HepG2 (cell line): ENCODE data around the gene DMRT1. TPM values are rescaled to one million over a fixed set of nuclear protein-coding genes. Genes with fewer than 3 reads are reported as not detected.
A peak's percentile ranks its signal among the peaks of the same experiment; 100 is the strongest.

Source experiments
- ATAC-seq: fragments of 200-7000 bp; cut with Tn5 transposase; 3 replicates; pipeline ENCODE4 v1.9.1; 2020; ENCODE audit warnings: mild to moderate bottlenecking, moderate library complexity
- BruUV-seq: library from RNA; stranded (reverse); fragments of 400-500 nt; replicated peaks from 2 replicates; lab custom pipeline; 2021; lab: Mats Ljungman, UMichigan
- CTCF ChIA-PET: fragments of 300-600 bp; formaldehyde crosslinking; extraction: SDS; loops from one replicate; lab custom pipeline; 2021; ENCODE audit warnings: low total read pairs, inconsistent platforms, low intra/inter-chr PET ratio; lab: Yijun Ruan, JAX
- POLR2A ChIA-PET: fragments of 350-600 bp; sonication (Branson Sonifier 250); formaldehyde crosslinking; loops from one replicate; lab custom pipeline; 2020; ENCODE audit warnings: antibody characterized with exemption, inconsistent platforms; lab: Yijun Ruan, JAX
- DNase-seq: peaks from one replicate; pipeline ENCODE4 v3.0.0-alpha.2; 2015; ENCODE audit warnings: low spot score
- FAIRE-seq: peaks from 3 replicates; lab custom pipeline; 2011; peaks lifted over from hg19 to GRCh38; lab: Jason Lieb, UNC
- H2AFZ ChIP-seq: one replicate; pipeline ENCODE4 v1.6.1; 2011; ENCODE audit warnings: low read length, inconsistent platforms
- H3K27ac ChIP-seq: fragments of 300-600 bp; 3 replicates; pipeline ENCODE4 v1.8.0; 2011; ENCODE audit warnings: mixed run types, mild to moderate bottlenecking, mixed read lengths, low read length, inconsistent platforms; ENCODE audit not compliant: insufficient read depth; ENCODE audit errors: extremely low read length
- H3K27me3 ChIP-seq, 2 experiments: fragments of 200-600 bp in 1 of 2; 2 replicates in 1 of 2; 3 replicates in 1 of 2; pipeline versions ENCODE4 v1.6.0 to v1.8.0; 2011; ENCODE audit warnings: low read length in 2 of 2, mild to moderate bottlenecking in 2 of 2, moderate library complexity in 2 of 2, inconsistent platforms in 1 of 2; ENCODE audit not compliant: insufficient read depth in 2 of 2, control insufficient read depth in 1 of 2
- H3K36me3 ChIP-seq, 2 experiments: fragments of 200-600 bp in 1 of 2; replicated peaks in 1 of 2; 2 replicates in 1 of 2; 3 replicates in 1 of 2; pipeline versions ENCODE4 v1.5.1 to v1.8.0; 2011; ENCODE audit warnings: low read length in 2 of 2, inconsistent platforms in 1 of 2; ENCODE audit not compliant: insufficient read depth in 2 of 2, control insufficient read depth in 1 of 2
- H3K4me1 ChIP-seq: 2 replicates; pipeline ENCODE4 v1.5.1; 2012; ENCODE audit warnings: low read length, inconsistent platforms; ENCODE audit not compliant: insufficient read depth
- H3K4me2 ChIP-seq: 2 replicates; pipeline ENCODE4 v1.6.0; 2011; ENCODE audit warnings: low read depth, low read length, inconsistent platforms
- H3K4me3 ChIP-seq, 3 experiments: fragments of 200-600 bp in 1 of 3; sonication (generic), shearing (Covaris generic) in 1 of 3; replicated peaks in 1 of 3; 2 replicates each; pipeline ENCODE4 v1.5.1; 2011 to 2016; ENCODE audit warnings: low read length in 3 of 3, inconsistent platforms in 2 of 3, low read depth in 2 of 3, mild to moderate bottlenecking in 2 of 3, control low read depth in 1 of 3, mixed read lengths in 1 of 3; ENCODE audit not compliant: insufficient read depth in 1 of 3
- H3K79me2 ChIP-seq: one replicate; pipeline ENCODE4 v1.6.1; 2011; ENCODE audit warnings: low read length, inconsistent platforms; ENCODE audit not compliant: insufficient read depth
- H3K9ac ChIP-seq: 2 replicates; pipeline ENCODE4 v1.6.0; 2011; ENCODE audit warnings: mild to moderate bottlenecking, low read depth, low read length, inconsistent platforms; ENCODE audit not compliant: insufficient read depth
- H3K9me3 ChIP-seq: 2 replicates; pipeline ENCODE4 v1.5.1; 2012; ENCODE audit warnings: mild to moderate bottlenecking, low read length
- H4K20me1 ChIP-seq: 2 replicates; pipeline ENCODE4 v1.6.0; 2011; ENCODE audit warnings: inconsistent platforms, mild to moderate bottlenecking, low read length, moderate library complexity; ENCODE audit not compliant: insufficient read depth
- ARID5B ChIP-seq: IDR thresholded peaks from 2 replicates; pipeline ENCODE4 v1.4.0; 2020; ENCODE audit warnings: mild to moderate bottlenecking, missing genetic modification reagents
- ERF ChIP-seq: IDR thresholded peaks from 2 replicates; pipeline ENCODE4 v1.6.1; 2018; ENCODE audit warnings: missing biosample characterization, missing genetic modification reagents
- FOXP4 ChIP-seq: sonication (generic); formaldehyde crosslinking; IDR thresholded peaks from 2 replicates; pipeline ENCODE4 v1.4.0; 2020; ENCODE audit warnings: missing genetic modification reagents
- MED1 ChIP-seq: sonication (generic); formaldehyde crosslinking; IDR thresholded peaks from 2 replicates; pipeline ENCODE4 v1.4.0; 2020; ENCODE audit warnings: missing genetic modification reagents
- MIXL1 ChIP-seq: IDR thresholded peaks from 2 replicates; pipeline ENCODE4 v1.6.1; 2016
- SOX6 ChIP-seq, 2 experiments: fragments of 450-650 bp in 1 of 2; sonication (generic) in 1 of 2; formaldehyde crosslinking in 1 of 2; IDR thresholded peaks; 2 replicates each; pipeline versions ENCODE4 v1.4.0 to v1.6.1; 2017 to 2020; ENCODE audit warnings: antibody characterized with exemption in 1 of 2, mild to moderate bottlenecking in 1 of 2, missing genetic modification reagents in 1 of 2
- SRSF4 ChIP-seq: fragments of 200-400 bp; formaldehyde crosslinking; IDR thresholded peaks from one replicate; pipeline ENCODE4 v1.6.1; 2018; ENCODE audit warnings: mild to moderate bottlenecking, low read depth, low read length, moderate library complexity; ENCODE audit not compliant: poor library complexity, severe bottlenecking
- ZNF3 ChIP-seq: IDR thresholded peaks from 2 replicates; pipeline ENCODE4 v1.7.0; 2017; ENCODE audit warnings: inconsistent platforms
- ZNF629 ChIP-seq: sonication (generic); formaldehyde crosslinking; conservative IDR thresholded peaks from 2 replicates; pipeline ENCODE4 v1.5.0; 2020; ENCODE audit warnings: missing genetic modification reagents
- ZNF878 ChIP-seq: sonication (generic); formaldehyde crosslinking; IDR thresholded peaks from 2 replicates; pipeline ENCODE4 v1.8.1; 2023; ENCODE audit warnings: mild to moderate bottlenecking, missing genetic modification reagents, moderate library complexity
- WGBS: methylation state at CpG from one replicate; pipeline ENCODE4 v1.1.6; 2017; ENCODE audit warnings: low lambda C conversion rate; 5-methylcytosine and 5-hydroxymethylcytosine counted together
- in situ Hi-C: cut with HindIII; loops from 2 replicates; pipeline ENCODE4 v1.10.0; 2017; ENCODE audit warnings: low pct_unique_long_range_greater_than_20kb; ENCODE audit not compliant: extremely low pct_ligation_motif_present
- intact Hi-C: fragments of 100-400 bp; cut with micrococcal nuclease; formaldehyde crosslinking; loops from one replicate; pipeline ENCODE4 v1.10.0; 2022; ENCODE audit not compliant: unreplicated experiment
- polyA plus RNA-seq, 8 experiments: library from polyadenylated mRNA; depleted of rRNA in 3 of 8; stranded (reverse) in 7 of 8; unstranded in 1 of 8; fragments of >200 nt; fragmentation: Illumina TruSeq in 4 of 8; extraction: Trizol in 4 of 8; gene quantifications; 2 replicates each; pipeline versions ENCODE4 v1.2.1 to v1.2.3, GENCODE V29; 2011 to 2016; ENCODE audit warnings: low read depth in 4 of 8, missing spikeins in 1 of 8, mixed read lengths in 1 of 8; ENCODE audit not compliant: insufficient read depth in 1 of 8
- total RNA-seq, 5 experiments: library from RNA; depleted of rRNA; stranded (reverse); fragments of >200 nt; fragmentation: Illumina TruSeq; extraction: Trizol; gene quantifications; 2 replicates each; pipeline ENCODE4 v1.2.3, GENCODE V29; 2016; ENCODE audit warnings: low read depth in 1 of 5
- TF ChIP-seq, protein P1 (sequence below), 2 experiments: sonication (generic) in 1 of 2; formaldehyde crosslinking in 1 of 2; IDR thresholded peaks; 2 replicates each; pipeline versions ENCODE4 v1.4.0 to v1.6.1; 2016 to 2020; ENCODE audit warnings: borderline replicate concordance in 1 of 2, low read depth in 1 of 2, mild to moderate bottlenecking in 1 of 2, missing genetic modification reagents in 1 of 2

Gene DMRT1
- total and polyA plus RNA-seq, 2 of the 13 experiments (the other 11 are each of a cell fraction or from before 2014, with no cell fraction given): not detected

DNA sequence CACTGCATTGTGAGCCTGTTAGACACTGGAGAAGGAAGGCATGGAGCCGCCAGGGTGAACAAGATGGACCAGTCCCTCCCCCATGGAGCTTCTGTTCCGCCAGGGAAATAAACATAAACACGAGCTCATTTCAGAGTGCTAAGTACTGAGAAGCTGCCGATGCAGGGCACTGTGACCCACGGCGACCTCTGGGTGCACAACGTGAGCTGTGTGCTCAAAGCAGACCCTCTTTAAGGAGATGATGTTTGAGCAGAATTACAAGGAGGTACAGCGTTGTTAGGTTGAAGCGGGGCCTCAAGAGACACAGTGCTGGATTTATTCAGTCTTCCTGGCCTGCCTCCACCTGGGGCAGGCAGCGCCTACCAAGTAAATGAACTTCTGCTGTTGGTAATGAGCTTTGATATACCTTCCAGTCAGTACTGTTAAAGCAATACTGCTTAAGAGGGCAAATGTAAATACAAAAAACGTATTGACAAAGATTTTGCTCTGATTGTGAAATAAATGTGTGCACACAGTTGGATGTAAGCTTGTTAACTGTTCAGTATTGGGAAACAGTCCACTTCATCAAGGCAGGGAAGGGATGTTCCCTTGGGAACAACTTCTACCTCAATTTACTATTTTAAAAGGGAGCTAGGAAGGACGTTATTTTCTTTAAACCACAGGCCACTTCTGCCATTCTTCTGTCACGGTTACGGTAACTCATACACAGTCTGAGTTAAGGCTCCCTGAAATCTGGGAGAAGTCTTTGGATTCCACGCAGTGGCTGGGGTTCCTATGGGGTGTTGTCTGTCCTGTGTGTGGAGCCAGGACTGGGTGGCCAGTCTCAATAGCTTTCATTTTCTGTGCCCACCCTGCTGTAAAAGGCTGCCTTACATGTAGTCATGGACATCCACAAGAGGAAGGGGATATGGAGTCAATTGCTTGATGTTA is 48.9 kb upstream of the DMRT1 start:
- peaks cover 17% of the 10 kb centered on the region for H3K4me1 ChIP-seq
- no peaks in the 10 kb centered on the region for H3K79me2 ChIP-seq
- WGBS: 8% methylated on average over 13 of the region's 15 CpGs
- ATAC-seq (peak; percentile 83), FAIRE-seq (peak; percentile 84), DNase-seq (peak; percentile 76)
- peak overlapping the region; percentile 85 for H2AFZ ChIP-seq
- no TSS peak for BruUV-seq
- ChIA-PET CTCF (no interaction called here), POLR2A (interaction anchor here (0.6 to 1.2 kb wide), 4 partner anchors 37 to 112 kb away, joined by 3 to 7 read pairs (median 3); no protein-coding TSS in a partner anchor)
- H3K27ac ChIP-seq: no peak overlapping the region
- no peak overlapping the region; the same call in 1 of the 2 replicates for H3K9ac ChIP-seq
- intact Hi-C loops: loop anchor here (2.0 kb wide), 1 partner anchor 62 kb away; no protein-coding TSS in a partner anchor
- H3K4me3 ChIP-seq: peak overlapping the region in 2 of 3 experiments; percentile 8 to 50; a peak in 1 of 6 replicates
- H3K9me3 ChIP-seq: no peaks in the 10 kb centered on the region
- H3K36me3 ChIP-seq: no peaks in the 10 kb centered on the region
- H3K4me2 ChIP-seq: peak overlapping the region; percentile 72
- in situ Hi-C loops: no loop called here
- no peaks in the 10 kb centered on the region for H3K27me3 ChIP-seq
- no peaks in the 10 kb centered on the region for H4K20me1 ChIP-seq
- peak; percentile 78 for TF ChIP-seq MIXL1 (CRISPR knock-in tag)
- 0 out of 2 replicates have a peak, but pooled peaks have one; percentile 26 for TF ChIP-seq MED1 (CRISPR knock-in tag)
- no peak for TF ChIP-seq ZNF3 (CRISPR knock-in tag)
- no peak for TF ChIP-seq SRSF4
- no peak for TF ChIP-seq SOX6 (IDR thresholded peaks at IDR 0.05)
- peak; percentile 60; the same call in 1 of the 2 replicates for TF ChIP-seq SOX6 (CRISPR knock-in tag; IDR thresholded peaks at IDR 0.05)
- TF ChIP-seq ERF (CRISPR knock-in tag): no peak
- no peak for TF ChIP-seq ZNF878 (CRISPR knock-in tag)
- TF ChIP-seq FOXP4 (CRISPR knock-in tag): 0 out of 2 replicates have a peak, but pooled peaks have one; percentile 42
- 0 out of 2 replicates have a peak, but pooled peaks have one; percentile 19 for TF ChIP-seq ZNF629 (CRISPR knock-in tag)
- TF ChIP-seq ARID5B (CRISPR knock-in tag): peak; percentile 62
- TF ChIP-seq, protein P1, sequence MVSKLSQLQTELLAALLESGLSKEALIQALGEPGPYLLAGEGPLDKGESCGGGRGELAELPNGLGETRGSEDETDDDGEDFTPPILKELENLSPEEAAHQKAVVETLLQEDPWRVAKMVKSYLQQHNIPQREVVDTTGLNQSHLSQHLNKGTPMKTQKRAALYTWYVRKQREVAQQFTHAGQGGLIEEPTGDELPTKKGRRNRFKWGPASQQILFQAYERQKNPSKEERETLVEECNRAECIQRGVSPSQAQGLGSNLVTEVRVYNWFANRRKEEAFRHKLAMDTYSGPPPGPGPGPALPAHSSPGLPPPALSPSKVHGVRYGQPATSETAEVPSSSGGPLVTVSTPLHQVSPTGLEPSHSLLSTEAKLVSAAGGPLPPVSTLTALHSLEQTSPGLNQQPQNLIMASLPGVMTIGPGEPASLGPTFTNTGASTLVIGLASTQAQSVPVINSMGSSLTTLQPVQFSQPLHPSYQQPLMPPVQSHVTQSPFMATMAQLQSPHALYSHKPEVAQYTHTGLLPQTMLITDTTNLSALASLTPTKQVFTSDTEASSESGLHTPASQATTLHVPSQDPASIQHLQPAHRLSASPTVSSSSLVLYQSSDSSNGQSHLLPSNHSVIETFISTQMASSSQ (IDR thresholded peaks at IDR 0.05; ENCODE audit: low read depth): 0 out of 2 replicates have a peak, but pooled peaks have one; percentile 16
- TF ChIP-seq, protein P1 (CRISPR knock-in tag; IDR thresholded peaks at IDR 0.05; ENCODE audit: borderline replicate concordance): no peak
